ENCODE measurements around the gene PCDHGB3. TPM values are rescaled to one million over a fixed set of nuclear protein-coding genes. Genes with fewer than 3 reads are reported as not detected.
"Not testable (repeated sequence)": the region's sequence is repeated elsewhere in the genome, so short reads cannot be mapped to it uniquely, and the experiment has no call there.

The PCDHGB3 gene
- polyA plus RNA-seq, 1 donor from 2014 or later: not detected

- no peak overlapping the region for H3K27ac ChIP-seq (ENCODE audit: low read length)
- no peak overlapping the region for H3K4me2 ChIP-seq (ENCODE audit: low read length)
- no peak for TF ChIP-seq TAF1 (IDR thresholded peaks at IDR 0.05; ENCODE audit: low read depth)
- TF ChIP-seq SMC3 (conservative IDR thresholded peaks at IDR 0.05; ENCODE audit: poor library complexity): no peak
- no peak for TF ChIP-seq EZH2 (IDR thresholded peaks at IDR 0.05; ENCODE audit: borderline replicate concordance, insufficient read depth, low read length, poor library complexity, severe bottlenecking)
- TF ChIP-seq CTCF (IDR thresholded peaks at IDR 0.05; ENCODE audit: poor library complexity, severe bottlenecking): no peak
- no peak for TF ChIP-seq RAD21 (conservative IDR thresholded peaks at IDR 0.05)
- no peak for TF ChIP-seq MXI1 (conservative IDR thresholded peaks at IDR 0.05; ENCODE audit: poor library complexity, severe bottlenecking)
- no peak for TF ChIP-seq POLR2AphosphoS5 (IDR thresholded peaks at IDR 0.05)
- no peak for TF ChIP-seq EP300 (conservative IDR thresholded peaks at IDR 0.05; ENCODE audit: poor library complexity, severe bottlenecking)
- TF ChIP-seq REST (IDR thresholded peaks at IDR 0.05; ENCODE audit: borderline replicate concordance): no peak
- no peaks in the 10 kb centered on the region for H3F3A ChIP-seq (ENCODE audit: insufficient read depth, low read length, poor library complexity, severe bottlenecking)
- no peaks in the 10 kb centered on the region for H3K79me2 ChIP-seq (replicated peaks; ENCODE audit: insufficient read depth, low read length)
- peaks cover 10% of the 10 kb centered on the region for H3K9me3 ChIP-seq (ENCODE audit: low read length)
- H3K27me3 ChIP-seq (ENCODE audit: insufficient read depth, low read depth, low read length): no peaks in the 10 kb centered on the region
- no peak overlapping the region for H3K9ac ChIP-seq (ENCODE audit: low read length)
- H4K20me1 ChIP-seq (ENCODE audit: insufficient read depth): no peaks in the 10 kb centered on the region
- H3K9me2 ChIP-seq (ENCODE audit: insufficient read depth, low read length): no peaks in the 10 kb centered on the region
- H3K36me3 ChIP-seq (ENCODE audit: insufficient read depth, low read length): no peaks in the 10 kb centered on the region
- H3K4me3 ChIP-seq (ENCODE audit: low read length): no peak overlapping the region
- no peak overlapping the region for H2AFZ ChIP-seq (ENCODE audit: low read depth, low read length)
Measured at GRCh38 chr5:141343953-141344463, 26.0 kb upstream of the PCDHGB3 start.

- Histone ChIP-seq H3K27me3 (ENCODE audit: insufficient read depth, low read depth, low read length) (no peaks in the 10 kb centered on the region), H3K9ac (ENCODE audit: low read length) (no peak overlapping the region), H3K4me2 (ENCODE audit: low read length) (no peak overlapping the region), H3K27ac (ENCODE audit: low read length) (no peak overlapping the region), H3K4me3 (ENCODE audit: low read length) (no peak overlapping the region), H4K20me1 (ENCODE audit: insufficient read depth) (no peaks in the 10 kb centered on the region), H3K79me2 (replicated peaks; ENCODE audit: insufficient read depth, low read length) (no peaks in the 10 kb centered on the region), H2AFZ (ENCODE audit: low read depth, low read length) (no peak overlapping the region), H3K9me2 (ENCODE audit: insufficient read depth, low read length) (no peaks in the 10 kb centered on the region), H3K9me3 (ENCODE audit: low read length) (peaks cover 10% of the 10 kb centered on the region), H3K36me3 (ENCODE audit: insufficient read depth, low read length) (no peaks in the 10 kb centered on the region), H3F3A (ENCODE audit: insufficient read depth, low read length, poor library complexity, severe bottlenecking) (no peaks in the 10 kb centered on the region)
- TF ChIP-seq EZH2 (IDR thresholded peaks at IDR 0.05; ENCODE audit: borderline replicate concordance, insufficient read depth, low read length, poor library complexity, severe bottlenecking): no peak
- no peak for TF ChIP-seq CTCF (IDR thresholded peaks at IDR 0.05; ENCODE audit: poor library complexity, severe bottlenecking)
- no peak for TF ChIP-seq POLR2AphosphoS5 (IDR thresholded peaks at IDR 0.05)
- no peak for TF ChIP-seq EP300 (conservative IDR thresholded peaks at IDR 0.05; ENCODE audit: poor library complexity, severe bottlenecking)
- TF ChIP-seq REST (IDR thresholded peaks at IDR 0.05; ENCODE audit: borderline replicate concordance): no peak
- no peak for TF ChIP-seq SMC3 (conservative IDR thresholded peaks at IDR 0.05; ENCODE audit: poor library complexity)
- no peak for TF ChIP-seq TAF1 (IDR thresholded peaks at IDR 0.05; ENCODE audit: low read depth)
- no peak for TF ChIP-seq RAD21 (conservative IDR thresholded peaks at IDR 0.05)
- TF ChIP-seq MXI1 (conservative IDR thresholded peaks at IDR 0.05; ENCODE audit: poor library complexity, severe bottlenecking): no peak
Measured at GRCh38 chr5:141345327-141345726, 24.7 kb upstream of the PCDHGB3 start.

GRCh38 chr5:141346017-141346416, 24.0 kb upstream of the PCDHGB3 start:
- not testable (repeated sequence) for H3K79me2 ChIP-seq (replicated peaks; ENCODE audit: insufficient read depth, low read length); H3K36me3 ChIP-seq (ENCODE audit: insufficient read depth, low read length); H4K20me1 ChIP-seq (ENCODE audit: insufficient read depth); H3K4me3 ChIP-seq (ENCODE audit: low read length); H3K27me3 ChIP-seq (ENCODE audit: insufficient read depth, low read depth, low read length); H3K9me2 ChIP-seq (ENCODE audit: insufficient read depth, low read length); H2AFZ ChIP-seq (ENCODE audit: low read depth, low read length); H3F3A ChIP-seq (ENCODE audit: insufficient read depth, low read length, poor library complexity, severe bottlenecking); H3K9ac ChIP-seq (ENCODE audit: low read length); H3K4me2 ChIP-seq (ENCODE audit: low read length); H3K27ac ChIP-seq (ENCODE audit: low read length)
- peaks cover 15% of the 10 kb centered on the region for H3K9me3 ChIP-seq (ENCODE audit: low read length)

All from neural cell (in vitro differentiated cells).